Middle frontal gyrus (tissue), 1 donor: ENCODE results near the gene HCRTR1.

Source experiments
- DNase-seq: peaks from one replicate; pipeline ENCODE4 v3.0.0-alpha.2; 2015; ENCODE audit warnings: low spot score; ENCODE audit errors: extremely low spot score

HCRTR1 gene

GRCh38 chr1:31667065-31667785 lies 49.7 kb downstream of the HCRTR1 start:
- no peak for DNase-seq

GRCh38 chr1:31668303-31668883 lies 50.9 kb downstream of the HCRTR1 start:
- no peak for DNase-seq

GRCh38 chr1:31669433-31669785 lies 51.9 kb downstream of the HCRTR1 start:
- DNase-seq: no peak

GRCh38 chr1:31669786-31670592 lies 52.5 kb downstream of the HCRTR1 start:
- DNase-seq: peak; percentile 79

GRCh38 chr1:31670593-31670964 lies 53.1 kb downstream of the HCRTR1 start:
- DNase-seq: no peak

GRCh38 chr1:31671147-31671546 lies 53.7 kb downstream of the HCRTR1 start:
- no peak for DNase-seq

- DNase-seq: no peak
Measured at GRCh38 chr1:31671561-31672201, 54.2 kb downstream of the HCRTR1 start.

- DNase-seq: peak; percentile 21
Measured at GRCh38 chr1:31672986-31673385, 55.5 kb downstream of the HCRTR1 start.

- DNase-seq: no peak
Measured at GRCh38 chr1:31673433-31673832, 55.9 kb downstream of the HCRTR1 start.

GRCh38 chr1:31674626-31675025 lies 57.1 kb downstream of the HCRTR1 start:
- no peak for DNase-seq

- DNase-seq: no peak
Measured at GRCh38 chr1:31675161-31675560, 57.7 kb downstream of the HCRTR1 start.

- no peak for DNase-seq
Measured at GRCh38 chr1:31675756-31676155, 58.3 kb downstream of the HCRTR1 start.
